Large intestine (tissue), 3 donors: ENCODE results near the gene FAF1. TPM values are rescaled to one million over a fixed set of nuclear protein-coding genes. Genes with fewer than 3 reads are reported as not detected.
A peak's percentile ranks its signal among the peaks of the same experiment; 100 is the strongest.

Experiments used
- DNase-seq, 2 donors: peaks; one replicate each; pipeline versions ENCODE4 v3.0.0 to v3.0.0-alpha.2; 2013
- H3K27ac ChIP-seq: one replicate; pipeline ENCODE4 v1.5.1; 2013; ENCODE audit warnings: low read length
- H3K27me3 ChIP-seq: 2 replicates; pipeline ENCODE4 v1.6.1; 2013; ENCODE audit warnings: low read length; ENCODE audit not compliant: control insufficient read depth, insufficient read depth
- H3K36me3 ChIP-seq: 2 replicates; pipeline ENCODE4 v1.6.1; 2013; ENCODE audit warnings: low read length; ENCODE audit not compliant: control insufficient read depth, insufficient read depth
- H3K4me1 ChIP-seq: one replicate; pipeline ENCODE4 v1.6.1; 2013; ENCODE audit warnings: low read length; ENCODE audit not compliant: control insufficient read depth, insufficient read depth
- H3K4me3 ChIP-seq: one replicate; pipeline ENCODE4 v1.5.1; 2013; ENCODE audit warnings: low read length
- H3K9me3 ChIP-seq: one replicate; pipeline ENCODE4 v1.6.1; 2013; ENCODE audit warnings: mild to moderate bottlenecking, low read depth, low read length, moderate library complexity; ENCODE audit not compliant: control insufficient read depth
- WGBS: methylation state at CpG from one replicate; pipeline ENCODE4 v1.1.5; 2013; ENCODE audit warnings: low lambda C conversion rate; ENCODE audit not compliant: insufficient coverage; 5-methylcytosine and 5-hydroxymethylcytosine counted together
- polyA plus RNA-seq: library from polyadenylated mRNA; unstranded; fragments of 120-200 nt; gene quantifications from one replicate; pipeline ENCODE4 v1.2.1, GENCODE V29; 2013

FAF1 gene
- polyA plus RNA-seq, 1 donor = 47.1 TPM

- Histone ChIP-seq H3K27ac (no peak overlapping the region), H3K27me3 (peaks cover 95% of the 10 kb centered on the region), H3K36me3 (no peaks in the 10 kb centered on the region), H3K4me3 (no peak overlapping the region), H3K4me1 (peaks cover 14% of the 10 kb centered on the region), H3K9me3 (peaks cover 11% of the 10 kb centered on the region)
- 0% methylated on average over 1 of the region's 35 CpGs for WGBS
- DNase-seq = no peak
Measured at GRCh38 chr1:50427818-50428779, 532.0 kb downstream of the FAF1 start.

- no peak for DNase-seq
- Histone ChIP-seq H3K27ac (no peak overlapping the region), H3K4me1 (peaks cover 18% of the 10 kb centered on the region), H3K9me3 (peaks cover 15% of the 10 kb centered on the region), H3K36me3 (no peaks in the 10 kb centered on the region), H3K4me3 (no peak overlapping the region), H3K27me3 (peaks cover 97% of the 10 kb centered on the region)
- WGBS = no CpG with 5 or more reads among the region's 44 CpGs
Measured at GRCh38 chr1:50427086-50427817, 532.8 kb downstream of the FAF1 start.

- DNase-seq = no peak
- no peak overlapping the region for H3K4me3 ChIP-seq
- H3K4me1 ChIP-seq = peaks cover 18% of the 10 kb centered on the region
- H3K9me3 ChIP-seq = peaks cover 15% of the 10 kb centered on the region
- H3K36me3 ChIP-seq = no peaks in the 10 kb centered on the region
- no CpG with 5 or more reads among the region's 28 CpGs for WGBS
- peaks cover 97% of the 10 kb centered on the region for H3K27me3 ChIP-seq
- no peak overlapping the region for H3K27ac ChIP-seq
Measured at GRCh38 chr1:50426702-50427085, 533.4 kb downstream of the FAF1 start.

- H3K36me3 ChIP-seq = no peaks in the 10 kb centered on the region
- H3K4me1 ChIP-seq = peaks cover 18% of the 10 kb centered on the region
- no CpG with 5 or more reads among the region's 20 CpGs for WGBS
Measured at GRCh38 chr1:50426108-50426700, 533.9 kb downstream of the FAF1 start.

GRCh38 chr1:50425376-50426107 is 534.5 kb downstream of the FAF1 start:
- no peak for DNase-seq
- Histone ChIP-seq H3K4me3 (no peak overlapping the region), H3K36me3 (no peaks in the 10 kb centered on the region), H3K9me3 (peaks cover 15% of the 10 kb centered on the region), H3K27ac (no peak overlapping the region), H3K4me1 (peaks cover 18% of the 10 kb centered on the region), H3K27me3 (peaks cover 97% of the 10 kb centered on the region)
- 0% methylated on average over 1 of the region's 34 CpGs for WGBS

More at GRCh38 chr1:50426108-50426700, 533.9 kb downstream of the FAF1 start:
- no peak for DNase-seq
- Histone ChIP-seq H3K9me3 (peaks cover 15% of the 10 kb centered on the region), H3K4me3 (no peak overlapping the region), H3K27me3 (peaks cover 97% of the 10 kb centered on the region), H3K27ac (no peak overlapping the region)

GRCh38 chr1:50424884-50425375 is 535.1 kb downstream of the FAF1 start:
- Histone ChIP-seq H3K27ac (no peak overlapping the region), H3K4me1 (peaks cover 18% of the 10 kb centered on the region), H3K27me3 (peaks cover 97% of the 10 kb centered on the region), H3K9me3 (peaks cover 15% of the 10 kb centered on the region), H3K36me3 (no peaks in the 10 kb centered on the region), H3K4me3 (no peak overlapping the region)
- WGBS = no CpG with 5 or more reads among the region's 40 CpGs
- no peak for DNase-seq

GRCh38 chr1:50424045-50424883 is 535.8 kb downstream of the FAF1 start:
- DNase-seq = peak in 1 of 2 donors; percentile 21
- H3K4me3 ChIP-seq = no peak overlapping the region
- no peak overlapping the region for H3K27ac ChIP-seq
- H3K27me3 ChIP-seq = peaks cover 97% of the 10 kb centered on the region
- 0% methylated on average over 9 of the region's 35 CpGs for WGBS
- peaks cover 18% of the 10 kb centered on the region for H3K4me1 ChIP-seq
- H3K36me3 ChIP-seq = no peaks in the 10 kb centered on the region
- peaks cover 21% of the 10 kb centered on the region for H3K9me3 ChIP-seq

- Histone ChIP-seq H3K4me3 (no peak overlapping the region), H3K27ac (no peak overlapping the region), H3K36me3 (no peaks in the 10 kb centered on the region), H3K27me3 (peaks cover 98% of the 10 kb centered on the region), H3K4me1 (peaks cover 18% of the 10 kb centered on the region), H3K9me3 (peaks cover 22% of the 10 kb centered on the region)
- DNase-seq = no peak
- no CpG with 5 or more reads among the region's 23 CpGs for WGBS
Measured at GRCh38 chr1:50423670-50424000, 536.4 kb downstream of the FAF1 start.

GRCh38 chr1:50422946-50423669 is 537.0 kb downstream of the FAF1 start, which contains the start of gene DMRTA2:
Gene DMRTA2 (minus strand): TSS chr1:50423443. CDS start chr1:50421536, 1,907 bp downstream.
- peaks cover 18% of the 10 kb centered on the region for H3K4me1 ChIP-seq
- no peak within 1 kb of the TSS for H3K4me3 ChIP-seq
- H3K36me3 ChIP-seq = no peaks in the 10 kb centered on the region
- H3K27me3 ChIP-seq = peaks cover 99% of the 10 kb centered on the region
- H3K27ac ChIP-seq = no peak within 1 kb of the TSS
- H3K9me3 ChIP-seq = peaks cover 25% of the 10 kb centered on the region
- no peak for DNase-seq
- no CpG with 5 or more reads among the region's 61 CpGs for WGBS
